Effector memory CD8-positive, alpha-beta T cell (primary cell): Measurements from ENCODE around the gene LRRC63.
A peak's percentile ranks its signal among the peaks of the same experiment; 100 is the strongest.
"Not testable (repeated sequence)": the region's sequence is repeated elsewhere in the genome, so short reads cannot be mapped to it uniquely, and the experiment has no call there.

Source experiments
- ATAC-seq: fragments of 150-1000 bp; cut with Tn5 transposase; replicated peaks from 2 replicates; pipeline ENCODE4 v1.10.0; 2021; ENCODE audit warnings: mild to moderate bottlenecking, moderate library complexity
- DNase-seq, 3 experiments: peaks; one replicate each; pipeline ENCODE4 v3.0.0; 2021
- H3K27ac Mint-ChIP-seq, 2 donors: one replicate each; pipeline ENCODE4 v1.8.0; 2022; ENCODE audit warnings: mild to moderate bottlenecking in 2 of 2, mixed read lengths in 2 of 2, moderate library complexity in 2 of 2
- H3K27me3 Mint-ChIP-seq, 2 donors: one replicate each; pipeline ENCODE4 v1.8.0; 2022; ENCODE audit warnings: mixed read lengths in 2 of 2
- H3K36me3 Mint-ChIP-seq: one replicate; pipeline ENCODE4 v1.8.0; 2022; ENCODE audit warnings: mild to moderate bottlenecking, moderate library complexity, mixed read lengths; ENCODE audit not compliant: insufficient read depth
- H3K4me1 Mint-ChIP-seq, 2 donors: one replicate each; pipeline ENCODE4 v1.8.0; 2022; ENCODE audit warnings: low read depth in 2 of 2, mixed read lengths in 2 of 2
- H3K4me3 Mint-ChIP-seq, 2 donors: one replicate each; pipeline ENCODE4 v1.8.0; 2022; ENCODE audit warnings: mild to moderate bottlenecking in 2 of 2, mixed read lengths in 2 of 2, moderate library complexity in 2 of 2
- H3K9me3 Mint-ChIP-seq, 2 donors: one replicate each; pipeline ENCODE4 v1.8.0; 2022; ENCODE audit warnings: mixed read lengths in 2 of 2

The LRRC63 gene

DNA sequence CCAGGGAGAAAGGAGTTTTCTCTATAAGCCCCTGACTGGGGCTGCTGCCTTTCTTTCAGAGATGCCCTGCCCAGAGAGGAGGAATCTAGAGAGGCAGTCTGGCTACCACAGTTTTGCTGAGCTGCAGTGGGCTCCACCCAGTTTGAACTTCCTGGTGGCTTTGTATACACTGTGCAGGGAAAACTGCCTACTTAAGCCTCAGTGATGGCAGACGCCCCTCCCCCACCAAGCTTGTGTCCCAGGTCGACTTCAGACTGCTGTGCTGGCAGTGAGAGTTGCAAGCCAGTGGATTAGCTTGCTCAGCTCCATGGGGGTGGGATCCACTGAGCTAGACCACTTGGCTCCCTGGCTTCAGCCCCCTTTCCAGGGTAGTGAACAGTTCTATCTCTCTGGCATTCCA is 8.5 kb downstream of the LRRC63 start:
- not testable (repeated sequence) for ATAC-seq, H3K27ac Mint-ChIP-seq, H3K4me3 Mint-ChIP-seq, H3K9me3 Mint-ChIP-seq, H3K4me1 Mint-ChIP-seq, H3K36me3 Mint-ChIP-seq, DNase-seq, H3K27me3 Mint-ChIP-seq

DNA sequence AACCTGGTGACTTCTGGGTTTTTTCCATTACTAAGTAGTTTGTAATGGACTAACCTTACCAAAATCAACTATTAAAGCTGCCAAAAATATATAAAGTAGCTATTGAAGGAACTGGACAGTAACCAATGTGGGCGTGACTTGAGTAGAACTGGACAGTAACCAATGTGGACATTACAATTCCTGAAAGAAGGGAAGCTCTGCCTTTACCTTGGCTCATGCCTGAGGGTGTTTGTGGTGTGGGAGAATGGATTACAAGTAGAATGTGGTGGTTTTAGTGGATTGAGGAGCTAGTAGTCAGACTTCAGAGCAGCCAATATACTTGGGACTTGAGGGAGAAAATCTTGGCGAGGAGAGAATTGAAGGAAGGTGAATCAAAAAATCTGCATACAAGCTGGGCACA is 17.5 kb downstream of the LRRC63 start:
- H3K9me3 Mint-ChIP-seq = peaks cover 5 to 26% of the 10 kb centered on the region in 2 donors

DNA sequence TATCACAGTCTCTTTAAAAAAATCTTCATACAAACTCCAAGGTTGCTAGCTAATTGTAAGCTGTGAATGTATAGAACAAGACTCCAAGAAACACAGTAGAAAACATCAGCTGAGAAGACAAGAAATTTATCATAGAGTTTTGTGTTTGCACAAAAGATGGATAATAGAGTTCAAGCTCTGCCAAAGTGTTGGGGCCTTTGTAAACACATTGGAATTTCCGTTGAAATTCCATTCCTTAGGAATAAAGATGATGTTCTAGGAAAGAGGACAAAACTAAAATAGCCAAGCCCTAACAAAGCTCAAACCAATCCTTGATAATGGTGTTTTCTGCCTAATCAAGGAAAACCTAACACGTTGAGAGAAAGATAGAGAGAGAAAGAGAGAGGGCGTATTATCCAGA is 20.6 kb downstream of the LRRC63 start:
- H3K9me3 Mint-ChIP-seq = peaks cover 8 to 32% of the 10 kb centered on the region in 2 donors
- no peak for DNase-seq

More for the DNA sequence above, 17.5 kb downstream of the LRRC63 start:
- DNase-seq (no peak), ATAC-seq (no peak)
- no peaks in the 10 kb centered on the region for H3K4me1 Mint-ChIP-seq
- no peaks in the 10 kb centered on the region for H3K36me3 Mint-ChIP-seq
- H3K4me3 Mint-ChIP-seq = no peak overlapping the region
- no peaks in the 10 kb centered on the region for H3K27me3 Mint-ChIP-seq
- no peak overlapping the region for H3K27ac Mint-ChIP-seq

DNA sequence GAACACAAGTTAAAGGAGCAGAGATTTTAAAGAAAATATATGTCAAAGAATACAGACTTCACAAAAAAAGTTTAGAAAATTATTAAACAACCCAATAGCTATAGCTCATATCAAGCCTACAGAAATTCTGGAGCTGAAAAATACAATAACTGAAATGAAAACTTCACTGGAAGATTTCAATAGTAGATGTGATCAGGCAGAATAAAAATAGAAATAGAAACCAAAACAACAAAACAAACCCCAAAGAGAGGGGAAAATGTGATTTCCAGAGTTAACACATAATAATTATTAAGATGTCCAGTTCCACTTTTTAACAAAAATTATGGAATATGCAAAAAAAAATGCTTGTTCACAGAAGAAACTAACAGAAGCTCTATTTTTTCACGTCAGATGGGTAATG is 23.6 kb downstream of the LRRC63 start:
- DNase-seq (no peak), ATAC-seq (no peak)
- Mint-ChIP-seq H3K9me3 (peaks cover 6 to 28% of the 10 kb centered on the region in 2 donors), H3K4me3 (no peak overlapping the region), H3K36me3 (no peaks in the 10 kb centered on the region), H3K4me1 (no peaks in the 10 kb centered on the region), H3K27ac (no peak overlapping the region), H3K27me3 (no peaks in the 10 kb centered on the region)

More for the DNA sequence above, 20.6 kb downstream of the LRRC63 start:
- no peaks in the 10 kb centered on the region for H3K27me3 Mint-ChIP-seq
- H3K36me3 Mint-ChIP-seq = no peaks in the 10 kb centered on the region
- H3K4me3 Mint-ChIP-seq = no peak overlapping the region
- ATAC-seq = no peak
- H3K27ac Mint-ChIP-seq = no peak overlapping the region
- H3K4me1 Mint-ChIP-seq = no peaks in the 10 kb centered on the region

DNA sequence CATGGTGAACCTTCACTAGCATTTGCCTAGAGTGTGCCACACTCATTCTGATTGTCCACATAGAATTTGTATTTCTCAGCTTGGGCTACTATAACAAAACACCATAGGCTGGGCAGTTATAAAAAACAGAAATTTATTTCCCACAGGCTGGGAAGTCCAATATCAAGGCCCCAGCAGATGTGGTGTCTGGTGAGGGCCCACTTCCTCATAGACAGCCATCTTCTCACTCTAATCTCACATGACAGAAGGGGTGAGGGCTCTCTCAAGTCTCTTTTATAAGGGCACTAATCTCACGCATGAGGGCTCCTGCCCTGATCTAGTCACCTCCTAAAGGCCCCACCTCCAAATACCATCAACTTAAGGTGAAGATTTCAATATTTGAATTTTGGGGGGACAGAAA is 53.6 kb downstream of the LRRC63 start:
- H3K27ac Mint-ChIP-seq = no peak overlapping the region
- no peaks in the 10 kb centered on the region for H3K4me1 Mint-ChIP-seq
- no peak for ATAC-seq
- H3K9me3 Mint-ChIP-seq = no peaks in the 10 kb centered on the region
- no peak overlapping the region for H3K4me3 Mint-ChIP-seq
- H3K27me3 Mint-ChIP-seq = peaks cover 14 to 15% of the 10 kb centered on the region in 2 donors
- H3K36me3 Mint-ChIP-seq = no peaks in the 10 kb centered on the region
- no peak for DNase-seq

DNA sequence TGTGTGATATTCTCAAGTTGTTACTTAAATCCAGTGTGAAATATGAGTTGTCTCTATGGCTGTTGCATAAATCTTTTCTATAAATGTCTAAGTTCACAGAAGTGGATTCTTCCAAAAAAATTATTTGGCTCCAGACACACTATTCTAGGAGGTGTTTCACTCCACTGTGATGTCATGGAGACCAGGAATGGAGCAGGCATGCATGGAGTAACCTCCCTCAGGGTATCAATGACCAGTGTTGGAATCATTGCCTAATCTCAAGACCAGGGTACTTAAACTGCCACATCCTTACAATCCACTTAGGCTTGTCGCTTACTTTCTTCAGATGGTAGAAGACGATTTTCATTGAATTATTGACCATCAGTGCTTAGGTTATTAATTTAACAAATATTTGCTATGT is 55.4 kb downstream of the LRRC63 start:
- Mint-ChIP-seq H3K9me3 (no peaks in the 10 kb centered on the region), H3K27me3 (peaks cover 14 to 15% of the 10 kb centered on the region in 2 donors), H3K4me1 (no peaks in the 10 kb centered on the region), H3K36me3 (no peaks in the 10 kb centered on the region), H3K4me3 (no peak overlapping the region), H3K27ac (no peak overlapping the region)
- DNase-seq (no peak), ATAC-seq (no peak)

DNA sequence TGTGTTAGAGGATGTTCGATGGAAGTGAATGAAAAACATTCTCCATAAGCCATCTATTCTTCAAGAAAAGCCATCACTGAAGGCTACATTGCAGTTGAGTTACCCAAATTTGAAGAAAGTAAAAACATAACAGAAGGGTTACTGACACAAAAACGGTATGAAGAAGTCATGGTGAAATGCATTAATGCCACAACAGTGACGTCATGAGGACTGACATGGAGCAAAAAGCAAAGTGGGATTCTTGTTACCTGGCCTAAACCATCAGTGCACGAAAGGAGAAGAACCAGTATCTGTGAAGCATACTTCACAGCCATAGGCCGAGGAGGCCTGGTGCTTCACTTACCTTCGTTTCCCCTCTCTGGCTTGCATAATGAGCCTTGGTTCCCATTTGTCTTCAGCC is 58.7 kb downstream of the LRRC63 start:
- no peak for ATAC-seq
- no peaks in the 10 kb centered on the region for H3K27me3 Mint-ChIP-seq
- no peak for DNase-seq
- no peaks in the 10 kb centered on the region for H3K9me3 Mint-ChIP-seq
- H3K27ac Mint-ChIP-seq = no peak overlapping the region
- H3K36me3 Mint-ChIP-seq = no peaks in the 10 kb centered on the region
- H3K4me1 Mint-ChIP-seq = no peaks in the 10 kb centered on the region
- H3K4me3 Mint-ChIP-seq = no peak overlapping the region

DNA sequence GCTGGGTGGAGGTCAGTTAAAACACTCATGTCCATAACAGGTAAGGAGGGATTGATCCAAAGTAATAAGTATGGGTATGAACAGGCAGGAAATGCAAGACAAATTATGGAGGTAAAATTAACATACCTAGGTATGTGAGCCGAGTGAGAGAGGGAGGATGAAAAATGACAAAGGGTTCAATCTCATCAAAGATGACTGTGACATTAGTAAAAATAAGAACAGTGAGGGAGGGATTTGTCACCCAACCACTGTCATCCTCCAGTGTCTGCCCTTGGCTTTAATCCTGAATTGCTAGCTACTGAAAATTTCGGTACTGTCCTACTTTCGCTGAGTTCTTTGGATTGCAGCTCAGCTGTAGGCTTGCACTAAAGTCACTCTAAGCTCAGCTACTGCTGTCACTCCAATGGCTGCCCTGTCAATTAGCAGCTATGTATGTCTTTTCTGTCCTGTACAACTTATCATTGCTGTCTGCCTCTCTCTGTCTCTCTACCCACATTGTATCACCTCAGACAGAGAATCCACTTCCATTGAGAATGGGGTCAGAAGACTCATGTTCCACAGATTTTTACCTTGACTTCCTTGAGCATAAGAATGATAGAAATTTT is 62.5 kb downstream of the LRRC63 start:
- no peak for ATAC-seq
- Mint-ChIP-seq H3K4me3 (no peak overlapping the region), H3K9me3 (no peaks in the 10 kb centered on the region), H3K36me3 (no peaks in the 10 kb centered on the region), H3K4me1 (no peaks in the 10 kb centered on the region), H3K27ac (no peak overlapping the region), H3K27me3 (no peaks in the 10 kb centered on the region)
- DNase-seq = no peak

DNA sequence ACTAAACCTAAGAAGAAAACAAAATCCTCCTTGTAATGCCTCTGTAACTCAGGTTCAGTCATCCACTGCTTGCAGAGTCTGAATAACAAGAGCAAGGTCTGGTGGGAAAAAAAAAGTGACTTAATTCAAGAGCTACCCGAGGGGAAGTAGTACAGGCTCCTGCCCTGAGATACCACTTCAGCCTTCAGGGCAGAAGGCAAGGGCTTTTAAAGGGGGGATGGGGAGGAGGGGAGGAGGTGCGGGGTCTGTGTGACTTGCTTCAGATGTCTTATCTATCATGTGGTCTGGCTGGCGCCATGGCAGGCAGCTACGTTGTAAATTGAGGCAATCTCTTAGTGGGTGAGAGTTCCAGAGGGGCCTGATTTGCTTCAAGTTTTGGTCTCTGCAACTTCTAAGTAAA is 66.7 kb downstream of the LRRC63 start:
- ATAC-seq (no peak), DNase-seq (no peak)
- H3K36me3 Mint-ChIP-seq = no peaks in the 10 kb centered on the region
- no peaks in the 10 kb centered on the region for H3K27me3 Mint-ChIP-seq
- no peak overlapping the region for H3K4me3 Mint-ChIP-seq
- H3K27ac Mint-ChIP-seq = no peak overlapping the region
- no peaks in the 10 kb centered on the region for H3K4me1 Mint-ChIP-seq
- H3K9me3 Mint-ChIP-seq = no peaks in the 10 kb centered on the region

DNA sequence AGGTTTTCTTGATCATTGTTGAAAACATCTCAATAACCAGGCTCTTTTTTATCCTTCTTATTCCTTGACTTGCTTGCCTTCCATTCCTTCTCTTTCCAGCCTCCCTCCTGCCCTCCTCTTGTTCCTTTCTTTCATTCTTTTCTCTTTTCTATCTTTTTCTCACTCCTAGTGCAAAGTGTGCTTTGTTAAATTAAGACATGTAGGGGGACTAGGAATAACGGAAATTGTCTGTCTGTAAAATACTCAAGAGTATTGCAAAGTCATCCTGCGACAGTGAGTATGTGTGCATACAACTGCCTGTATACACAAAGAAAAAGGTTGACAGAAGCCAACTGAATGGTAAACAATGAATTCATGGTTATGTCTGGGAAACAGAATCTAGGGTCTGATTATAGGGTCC is 70.1 kb downstream of the LRRC63 start:
- no peaks in the 10 kb centered on the region for H3K27me3 Mint-ChIP-seq
- H3K4me1 Mint-ChIP-seq = no peaks in the 10 kb centered on the region
- no peak overlapping the region for H3K4me3 Mint-ChIP-seq
- no peak overlapping the region for H3K27ac Mint-ChIP-seq
- ATAC-seq (no peak), DNase-seq (no peak)
- no peaks in the 10 kb centered on the region for H3K9me3 Mint-ChIP-seq
- no peaks in the 10 kb centered on the region for H3K36me3 Mint-ChIP-seq

DNA sequence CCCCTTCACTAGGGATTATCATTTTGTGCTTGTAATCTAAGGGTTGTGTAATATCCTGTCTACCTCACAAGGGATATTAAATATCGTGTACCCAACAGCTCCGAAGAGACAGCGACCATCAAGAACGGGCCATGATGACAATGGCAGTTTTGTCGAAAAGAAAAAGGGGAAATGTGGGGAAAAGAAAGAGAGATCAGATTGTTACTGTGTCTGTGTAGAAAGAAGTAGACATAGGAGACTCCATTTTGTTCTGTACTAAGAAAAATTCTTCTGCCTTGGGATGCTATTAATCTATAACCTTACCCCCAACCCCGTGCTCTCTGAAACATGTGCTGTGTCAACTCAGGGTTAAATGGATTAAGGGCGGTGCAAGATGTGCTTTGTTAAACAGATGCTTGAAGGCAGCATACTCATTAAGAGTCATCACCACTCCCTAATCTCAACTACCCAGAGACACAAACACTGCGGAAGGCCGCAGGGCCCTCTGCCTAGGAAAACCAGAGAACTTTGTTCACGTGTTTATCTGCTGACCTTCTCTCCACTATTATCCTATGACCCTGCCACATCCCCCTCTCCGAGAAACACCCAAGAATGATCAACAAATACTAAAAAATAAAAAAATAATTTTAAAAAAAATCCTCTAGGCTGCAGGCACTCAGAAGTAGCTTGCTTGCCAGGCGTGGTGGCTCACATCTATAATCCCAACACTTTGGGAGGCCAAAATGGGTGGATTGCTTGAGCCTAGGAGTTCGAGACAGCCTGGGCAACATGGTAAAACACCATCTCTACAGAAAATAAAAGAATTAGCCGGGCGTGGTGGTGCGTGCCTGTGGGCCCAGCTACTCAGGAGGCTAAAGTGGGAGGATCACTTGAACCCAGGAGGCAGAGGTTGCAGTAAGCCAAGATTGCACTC is 72.4 kb downstream of the LRRC63 start:
- ATAC-seq, H3K27ac Mint-ChIP-seq, H3K36me3 Mint-ChIP-seq: not testable (repeated sequence)

DNA sequence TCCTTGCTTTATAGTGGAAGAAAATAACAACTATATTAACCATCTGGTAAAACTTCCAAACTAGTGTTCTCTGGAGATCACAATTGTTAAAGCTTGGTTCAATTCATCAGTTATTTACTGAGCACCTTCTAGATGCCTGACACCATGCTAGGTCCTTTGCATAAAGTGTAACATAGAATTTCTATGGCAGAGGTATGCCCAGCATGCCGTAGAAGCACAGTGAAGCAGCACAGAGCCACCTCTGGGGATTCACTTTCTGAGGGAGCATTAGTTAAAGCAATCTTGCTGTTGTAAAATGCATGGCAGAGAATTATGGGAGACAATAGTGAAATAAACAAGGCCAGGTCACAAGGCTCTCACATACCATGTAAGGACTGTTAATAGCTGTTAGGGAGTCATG is 75.2 kb downstream of the LRRC63 start:
- no peak for ATAC-seq
- Mint-ChIP-seq H3K36me3 (no peaks in the 10 kb centered on the region), H3K27me3 (no peaks in the 10 kb centered on the region), H3K27ac (no peak overlapping the region), H3K4me3 (no peak overlapping the region), H3K9me3 (no peaks in the 10 kb centered on the region), H3K4me1 (peaks cover 0 to 7% of the 10 kb centered on the region in 2 donors)
- DNase-seq = no peak

More for the DNA sequence above, 72.4 kb downstream of the LRRC63 start:
- not testable (repeated sequence) for DNase-seq, H3K4me1 Mint-ChIP-seq, H3K4me3 Mint-ChIP-seq, H3K9me3 Mint-ChIP-seq, H3K27me3 Mint-ChIP-seq

DNA sequence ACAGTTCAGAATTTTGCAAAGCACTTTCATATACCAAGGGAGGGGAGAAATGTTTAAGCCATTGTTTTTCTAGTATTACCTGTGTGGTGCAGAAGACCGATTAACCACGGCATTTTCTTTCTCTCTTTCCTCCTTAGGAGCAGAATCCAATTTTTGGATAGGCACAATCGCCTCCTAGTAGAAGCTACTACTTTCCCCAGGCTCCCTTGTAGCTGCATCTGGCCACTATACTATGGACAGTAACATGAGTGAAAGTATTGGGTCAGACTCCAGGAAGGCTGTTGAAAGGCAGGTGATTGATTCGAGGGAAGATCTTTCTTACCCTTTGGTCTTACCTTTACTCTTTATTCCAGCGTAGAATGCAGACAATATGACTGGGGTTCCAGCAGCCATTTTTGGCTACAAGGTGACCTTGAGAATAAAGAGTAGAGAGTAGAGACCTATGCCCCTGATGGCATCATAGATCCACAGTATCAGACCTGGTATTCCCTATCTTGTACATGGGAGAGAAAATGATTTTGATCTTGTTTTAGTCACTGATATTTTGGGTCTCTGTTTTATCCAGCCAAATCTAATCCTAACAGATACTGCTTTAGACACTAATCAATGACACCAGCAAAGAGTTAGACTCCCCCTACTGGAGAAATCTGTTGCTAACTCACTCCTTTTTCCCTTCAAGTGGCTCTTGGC is 77.0 kb downstream of the LRRC63 start:
- peak; percentile 34 to 39 (median 37) for DNase-seq
- no peaks in the 10 kb centered on the region for H3K9me3 Mint-ChIP-seq
- ATAC-seq = peak; percentile 92
- H3K27ac Mint-ChIP-seq = no peak overlapping the region
- peaks cover 0 to 16% of the 10 kb centered on the region in 2 donors for H3K4me1 Mint-ChIP-seq
- H3K4me3 Mint-ChIP-seq = no peak overlapping the region
- H3K36me3 Mint-ChIP-seq = no peaks in the 10 kb centered on the region
- H3K27me3 Mint-ChIP-seq = no peaks in the 10 kb centered on the region
